AML-193 (cell line): ENCODE measurements around the gene LGR6.

Experiments used
- DNase-seq, 2 experiments: peaks; one replicate each; lab custom pipeline; 2025; lab: John Stamatoyannopoulos, UW

The LGR6 gene

GRCh38 chr1:202200669-202201068 is 7.1 kb downstream of the LGR6 start:
- no peak for DNase-seq

GRCh38 chr1:202201266-202201665 is 7.7 kb downstream of the LGR6 start:
- DNase-seq: no peak

- DNase-seq: no peak
These were observed 8.4 kb downstream of the LGR6 start for GRCh38 chr1:202201971-202202370.

DNA sequence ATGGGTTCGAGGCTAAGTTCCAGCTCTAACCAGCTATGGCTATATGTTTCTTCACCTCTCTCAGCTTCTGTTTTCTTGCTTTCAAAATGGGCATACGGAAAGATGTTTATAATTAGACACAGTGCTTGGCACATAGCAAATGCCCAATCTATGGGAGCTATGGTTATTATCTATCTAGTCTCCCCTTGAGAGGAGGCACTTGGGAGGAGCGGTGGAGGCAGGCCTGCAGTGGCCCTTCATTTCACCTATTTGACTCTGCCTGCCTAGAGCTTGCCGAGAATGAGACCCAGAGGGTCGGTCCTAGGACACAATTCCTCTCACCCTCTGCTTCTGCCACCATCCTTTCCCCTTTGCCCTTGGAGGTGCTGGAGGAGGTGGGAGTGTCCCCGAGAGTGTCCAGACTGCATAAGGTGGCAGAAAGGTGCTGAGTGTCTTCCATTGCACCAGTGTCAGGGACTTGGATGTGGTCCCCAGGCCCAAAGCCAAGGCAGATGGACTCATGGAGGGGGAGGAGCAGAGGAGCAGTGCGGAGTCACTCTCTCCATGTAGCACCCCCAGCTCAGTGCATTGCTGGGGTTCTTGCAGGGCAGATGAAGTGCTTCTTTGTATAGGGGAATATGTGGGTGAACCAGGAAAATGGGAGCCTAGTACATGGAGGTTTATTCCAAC is 9.0 kb downstream of the LGR6 start:
- no peak for DNase-seq

DNA sequence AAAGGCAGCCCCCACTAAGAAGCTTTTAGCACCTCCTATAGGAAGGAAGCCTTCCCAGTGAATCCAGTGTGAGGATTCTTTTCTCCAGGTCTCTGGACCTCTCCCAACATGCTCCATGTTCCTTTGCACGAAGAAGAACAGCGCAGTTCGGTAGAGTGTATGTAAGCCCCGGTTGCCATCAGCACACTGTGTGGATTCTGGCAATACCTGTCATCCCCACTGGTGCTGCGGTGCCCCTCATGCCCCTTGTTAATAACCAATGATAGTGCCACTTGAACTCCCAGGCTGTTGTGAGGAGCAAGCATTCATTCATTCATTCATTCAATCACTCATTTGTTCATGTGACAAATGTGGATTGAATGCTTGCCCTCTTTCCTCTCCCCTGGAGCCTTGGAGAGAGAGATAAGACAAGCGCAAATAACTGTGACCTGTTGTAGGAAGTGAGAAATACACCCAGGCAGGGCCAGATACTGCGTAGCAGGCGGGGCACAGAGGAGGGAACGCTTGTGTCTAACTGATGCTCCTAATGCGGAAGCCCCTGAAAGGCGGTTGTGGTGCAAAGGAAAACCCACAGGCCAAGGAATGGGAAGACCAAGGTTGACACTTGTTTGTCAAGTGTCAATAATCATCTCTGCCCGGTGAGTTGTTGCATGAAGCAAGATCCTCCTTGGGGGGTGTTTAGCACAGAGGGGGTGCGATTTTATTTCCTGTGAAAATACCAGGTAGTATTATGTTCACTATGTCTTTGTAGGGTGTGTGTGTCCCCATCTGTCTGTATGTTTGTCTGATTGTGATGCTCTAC is 9.8 kb downstream of the LGR6 start:
- DNase-seq: no peak

GRCh38 chr1:202204065-202204464 is 10.5 kb downstream of the LGR6 start:
- no peak for DNase-seq

DNA sequence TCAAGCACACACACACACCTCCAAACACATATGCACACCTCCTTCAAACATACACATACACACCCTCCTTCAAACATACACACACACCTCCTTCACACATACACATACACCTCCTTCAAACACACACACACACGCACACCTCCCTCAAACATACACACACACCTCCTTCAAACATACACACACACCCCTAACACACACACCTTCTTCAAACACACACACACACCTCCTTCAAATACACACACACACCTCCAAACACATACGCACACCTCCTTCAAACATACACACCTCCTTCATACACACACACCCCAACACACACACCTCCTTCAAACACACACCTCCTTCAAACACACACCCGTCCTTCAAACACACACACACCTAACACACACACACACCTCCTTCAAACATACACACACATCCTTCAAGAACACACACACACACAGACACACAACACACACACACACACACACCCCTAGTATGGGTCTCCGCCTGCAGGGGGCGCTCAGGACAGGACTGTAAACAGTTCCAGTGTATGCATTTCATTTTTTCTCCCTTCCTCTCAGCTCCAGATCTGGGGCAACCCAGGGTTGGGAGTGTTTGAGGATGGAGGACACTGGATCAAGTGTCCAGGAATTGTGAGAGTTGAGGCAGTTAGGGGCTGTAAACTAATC is 12.1 kb downstream of the LGR6 start:
- DNase-seq: no peak

- DNase-seq: no peak
These were observed 13.7 kb downstream of the LGR6 start for GRCh38 chr1:202207292-202207691.

- DNase-seq: no peak
These were observed 14.8 kb downstream of the LGR6 start for GRCh38 chr1:202208351-202208857.

GRCh38 chr1:202210385-202210784 is 16.8 kb downstream of the LGR6 start:
- DNase-seq: no peak

- no peak for DNase-seq
These were observed 17.4 kb downstream of the LGR6 start for GRCh38 chr1:202210969-202211368.

DNA sequence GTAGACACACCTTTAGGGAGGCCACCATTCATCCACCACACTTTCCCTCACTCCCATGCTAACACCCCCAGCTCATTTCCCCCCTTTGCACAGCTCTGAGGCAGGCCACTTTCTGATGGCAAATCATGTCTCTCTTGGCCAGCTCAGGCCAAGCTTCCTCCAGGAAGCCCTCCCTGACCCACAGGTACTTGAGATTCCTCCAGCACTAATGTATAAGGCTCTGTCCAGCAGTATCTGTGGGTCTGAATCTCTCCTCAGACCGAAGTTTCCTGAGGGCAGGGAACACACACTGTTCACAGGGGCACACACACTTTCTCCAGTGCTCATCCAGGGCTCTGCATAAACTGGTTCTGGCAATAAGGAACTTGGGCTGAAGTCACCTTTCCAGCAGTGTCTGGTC is 19.2 kb downstream of the LGR6 start:
- DNase-seq: no peak

DNA sequence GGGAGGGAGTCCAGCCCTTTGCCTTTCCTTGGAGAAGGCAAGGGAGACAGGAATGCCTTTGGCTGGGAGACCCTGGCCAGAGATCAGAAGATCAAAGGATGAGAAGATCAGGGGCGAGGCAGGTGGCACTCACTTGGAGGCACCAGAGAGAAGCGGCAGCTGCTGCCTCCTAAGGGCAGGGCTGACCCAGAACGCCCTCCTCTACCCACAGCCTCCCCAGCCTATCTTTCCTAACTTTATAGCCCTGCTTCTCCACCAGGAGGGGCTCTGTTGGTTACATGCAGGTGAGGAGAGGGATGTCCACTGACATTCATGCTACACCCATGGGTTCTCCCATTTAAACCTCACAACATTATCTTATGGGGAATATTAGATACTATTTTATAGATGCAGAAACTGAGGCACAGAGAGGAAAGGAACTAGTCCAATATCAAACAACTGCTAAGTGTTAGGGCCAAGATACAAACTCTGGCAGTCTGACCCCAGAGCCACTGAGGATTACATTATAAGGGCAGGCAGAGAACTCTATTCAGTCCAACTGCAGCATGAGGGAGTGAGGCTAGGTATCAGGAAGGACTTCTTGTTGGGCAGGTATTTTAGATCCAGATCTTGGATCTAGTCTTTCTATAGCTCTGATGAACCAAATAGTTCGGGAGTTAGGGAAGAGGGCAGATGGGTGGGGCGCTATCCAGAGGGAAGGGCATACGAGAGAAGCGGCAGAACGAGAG is 19.9 kb downstream of the LGR6 start:
- no peak for DNase-seq

DNA sequence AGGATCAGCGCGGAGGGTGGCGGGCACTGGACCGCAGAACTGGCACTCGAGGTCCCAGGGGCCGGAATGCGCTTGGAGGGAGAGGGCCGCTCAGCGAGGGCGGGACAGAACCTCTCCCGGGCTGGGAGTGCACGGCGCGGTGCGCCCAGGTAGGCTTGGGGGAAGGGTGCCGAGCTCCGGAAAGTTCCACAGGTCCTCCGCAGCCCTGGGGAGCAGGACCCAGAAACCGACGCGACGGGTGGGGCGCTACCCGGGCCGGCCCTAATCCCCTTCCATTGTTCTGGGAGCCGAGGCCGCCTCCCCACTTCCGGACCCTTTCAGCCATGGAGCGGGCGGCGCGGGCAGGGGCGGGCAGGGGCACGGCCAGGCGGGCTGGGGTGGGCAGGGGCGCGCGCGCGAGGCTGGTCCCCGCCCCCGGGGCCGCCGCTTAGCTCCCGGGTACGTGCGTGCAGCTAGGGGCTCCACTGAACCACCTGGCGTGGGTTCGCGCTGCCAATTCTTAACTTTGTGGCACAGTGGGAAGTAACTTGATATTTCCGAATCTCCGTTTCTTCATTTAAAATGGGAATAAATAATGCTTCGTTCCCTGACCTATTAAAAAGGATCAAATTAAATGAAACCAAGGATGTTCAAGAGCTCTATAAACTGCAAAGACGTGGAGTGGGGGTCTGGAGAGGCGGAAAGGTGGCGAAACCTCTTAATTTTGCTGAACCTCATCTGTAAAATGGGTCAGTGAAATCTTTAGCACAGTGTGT is 20.7 kb downstream of the LGR6 start:
- no peak for DNase-seq

DNA sequence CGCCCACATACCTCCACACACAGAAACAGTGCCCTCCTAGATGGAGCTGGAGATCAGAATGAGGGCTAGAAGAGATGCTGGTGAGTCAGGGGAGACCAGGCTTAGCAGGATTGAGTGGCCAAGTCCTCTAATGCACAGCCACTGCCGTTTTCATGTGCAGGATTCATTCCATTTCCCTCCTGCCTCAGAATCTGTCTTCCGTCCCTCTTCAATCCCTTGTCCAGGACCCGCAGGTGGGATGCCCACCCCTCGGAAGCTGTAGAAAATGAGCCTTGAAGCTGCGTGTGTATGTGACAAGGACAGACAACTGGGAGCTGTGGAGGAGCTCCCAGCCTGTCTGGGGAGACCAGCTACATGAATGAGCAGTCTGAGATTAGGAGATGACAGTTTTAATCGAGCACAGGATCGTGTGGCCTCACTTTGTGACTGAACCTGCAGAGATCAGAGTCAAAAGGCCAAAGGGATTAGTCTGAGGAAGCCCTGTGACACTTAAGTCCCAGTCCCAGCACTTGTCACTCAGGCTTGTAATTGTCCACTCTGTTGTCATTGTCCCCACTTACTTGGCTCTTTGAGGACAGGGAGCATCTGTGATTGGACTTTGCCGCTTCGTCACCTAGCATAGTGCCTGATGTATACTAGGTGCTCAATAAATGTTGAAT is 22.0 kb downstream of the LGR6 start:
- no peak for DNase-seq

DNA sequence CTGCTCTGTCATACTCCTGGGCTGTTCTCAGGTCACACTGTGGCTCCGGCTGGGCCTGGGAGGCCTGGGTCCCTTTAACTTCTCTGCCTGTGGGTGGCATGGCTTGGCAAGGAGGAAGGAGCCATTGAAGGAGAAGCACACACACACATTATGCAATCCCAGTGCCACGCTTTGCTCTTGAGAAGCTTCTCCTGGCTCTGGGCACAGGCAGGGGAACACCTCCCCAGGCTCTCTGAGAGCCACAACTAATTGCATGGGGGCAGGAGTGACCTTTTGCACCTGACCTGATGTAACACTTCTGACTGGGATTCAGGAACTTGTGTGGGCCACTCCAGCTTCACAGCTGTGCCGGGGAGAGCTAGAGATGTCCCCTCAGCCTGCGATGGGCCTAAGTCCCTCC is 23.1 kb downstream of the LGR6 start:
- peak; percentile 61 to 76 for DNase-seq

DNA sequence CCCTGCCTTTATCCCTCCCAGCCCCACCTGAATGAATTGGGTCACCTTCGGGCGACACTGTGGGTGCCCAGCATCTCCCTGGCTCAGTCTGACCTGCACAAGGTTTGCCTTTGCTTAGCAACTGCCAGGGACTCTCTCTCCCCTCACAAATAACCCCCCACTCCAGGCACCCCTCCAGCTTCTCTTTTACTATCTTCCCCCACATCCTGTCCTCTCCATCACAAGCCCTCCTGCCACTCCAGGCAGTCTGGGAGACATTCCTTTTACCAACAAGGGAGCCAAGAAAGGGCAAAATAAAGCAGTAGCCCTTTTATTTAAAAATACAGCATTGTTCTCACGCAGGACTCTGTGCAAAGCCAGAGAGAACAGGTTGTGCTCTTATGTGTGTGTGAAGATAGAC is 23.9 kb downstream of the LGR6 start:
- no peak for DNase-seq

GRCh38 chr1:202217951-202218350 is 24.4 kb downstream of the LGR6 start:
- no peak for DNase-seq

- no peak for DNase-seq
These were observed 27.1 kb downstream of the LGR6 start for GRCh38 chr1:202220733-202221132.

- DNase-seq: no peak
These were observed 28.6 kb downstream of the LGR6 start for GRCh38 chr1:202221911-202222909.
